CD4-positive, alpha-beta T cell (primary cell): Measurements from ENCODE around the gene DCAF6. TPM values are rescaled to one million over a fixed set of nuclear protein-coding genes. Genes with fewer than 3 reads are reported as not detected.

ENCODE experiments used
- ATAC-seq: fragments of 200-7000 bp; cut with Tn5 transposase; one replicate; pipeline ENCODE4 v1.10.0; 2022; ENCODE audit warnings: mild to moderate bottlenecking; ENCODE audit not compliant: poor library complexity
- CTCF ChIA-PET: fragments of 350-600 bp; sonication (Branson Sonifier 250); formaldehyde crosslinking; loops from one replicate; lab custom pipeline; 2021; ENCODE audit warnings: antibody characterized with exemption, inconsistent platforms; lab: Charles Lee
- POLR2A ChIA-PET: fragments of 350-600 bp; sonication (Branson Sonifier 250); formaldehyde crosslinking; loops from one replicate; lab custom pipeline; 2021; ENCODE audit warnings: antibody characterized with exemption, inconsistent platforms; lab: Charles Lee
- DNase-seq, 14 experiments: peaks; one replicate each; pipeline ENCODE4 v3.0.0-alpha.2; 2013 to 2020; ENCODE audit warnings: mixed read lengths in 2 of 14
- H3K27ac ChIP-seq, 2 donors: one replicate each; pipeline versions ENCODE4 v1.5.1 to v1.7.0; 2013; ENCODE audit warnings: low read length in 2 of 2, low read depth in 1 of 2, mild to moderate bottlenecking in 1 of 2
- H3K27me3 ChIP-seq, 2 experiments: 1 replicate in 1 of 2; 2 replicates in 1 of 2; pipeline versions ENCODE4 v1.6.1 to v1.7.0; 2013; ENCODE audit warnings: low read length in 2 of 2, control low read depth in 1 of 2, mild to moderate bottlenecking in 1 of 2, moderate library complexity in 1 of 2; ENCODE audit not compliant: insufficient read depth in 2 of 2, control insufficient read depth in 1 of 2
- H3K36me3 ChIP-seq: one replicate; pipeline ENCODE4 v1.6.1; 2013; ENCODE audit warnings: low read length, control low read depth; ENCODE audit not compliant: insufficient read depth
- H3K4me1 ChIP-seq: one replicate; pipeline ENCODE4 v1.6.1; 2013; ENCODE audit warnings: low read length, control low read depth; ENCODE audit not compliant: insufficient read depth
- H3K4me3 ChIP-seq: one replicate; pipeline ENCODE4 v1.5.1; 2013; ENCODE audit warnings: mild to moderate bottlenecking, low read length, moderate library complexity
- H3K9me3 ChIP-seq, 2 experiments: 1 replicate in 1 of 2; 2 replicates in 1 of 2; pipeline versions ENCODE4 v1.6.1 to v1.7.0; 2013; ENCODE audit warnings: low read length in 2 of 2, mild to moderate bottlenecking in 2 of 2, control low read depth in 1 of 2, moderate library complexity in 1 of 2; ENCODE audit not compliant: control insufficient read depth in 1 of 2, insufficient read depth in 1 of 2
- H3K27ac Mint-ChIP-seq: one replicate; pipeline ENCODE4 v1.8.0; 2020; ENCODE audit warnings: mixed read lengths
- H3K27me3 Mint-ChIP-seq: one replicate; pipeline ENCODE4 v1.8.0; 2021; ENCODE audit warnings: mixed read lengths
- H3K36me3 Mint-ChIP-seq: one replicate; pipeline ENCODE4 v1.8.0; 2021; ENCODE audit warnings: low read depth, mixed read lengths
- H3K4me1 Mint-ChIP-seq: one replicate; pipeline ENCODE4 v1.8.0; 2021; ENCODE audit warnings: low read depth, mixed read lengths
- H3K4me3 Mint-ChIP-seq: one replicate; pipeline ENCODE4 v1.8.0; 2020; ENCODE audit warnings: mild to moderate bottlenecking, mixed read lengths
- H3K9me3 Mint-ChIP-seq: one replicate; pipeline ENCODE4 v1.8.0; 2020; ENCODE audit warnings: mixed read lengths
- intact Hi-C, 2 experiments: fragments of 100-400 bp; cut with DNase I in 1 of 2; cut with micrococcal nuclease in 1 of 2; formaldehyde crosslinking; loops; one replicate each; pipeline versions ENCODE4 v1.15.1 to v1.9.0; 2023 to 2025; cut with DNase I, micrococcal nuclease
- total RNA-seq, 174 experiments: library from RNA in 2 of 174; stranded (reverse) in 2 of 174; gene quantifications; one replicate each; pipeline ENCODE4 v1.2.3 and lab custom pipeline; 2021 to 2026
- TF ChIP-seq, protein P1 (sequence below): fragments of 200-600 bp; IDR thresholded peaks from one replicate; pipeline ENCODE4 v1.8.0; 2022; ENCODE audit warnings: antibody characterized with exemption, mild to moderate bottlenecking

The DCAF6 gene
- total RNA-seq, 2 experiments from 2014 or later = 13.3 to 13.6 TPM

DNA sequence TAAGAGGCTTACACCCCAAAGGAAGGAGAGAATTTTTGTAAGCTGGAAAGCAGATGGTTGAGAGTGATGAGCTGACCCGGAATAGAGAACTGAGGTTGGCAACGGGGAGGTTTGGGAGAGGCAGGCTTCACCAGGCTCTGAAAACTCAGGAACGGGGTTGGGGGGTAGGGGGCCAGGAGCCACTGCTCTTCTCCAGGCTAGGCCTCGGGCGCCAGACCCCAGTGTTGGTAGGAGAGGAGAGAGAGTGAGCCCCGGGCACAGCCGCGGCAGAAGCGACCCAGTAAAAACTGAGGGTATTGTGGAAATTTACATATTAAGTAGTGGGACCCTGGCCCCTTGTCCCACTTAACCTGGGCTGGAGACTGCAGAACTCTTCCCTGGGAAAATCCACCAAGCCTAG is 154.6 kb downstream of the DCAF6 start:
- ChIA-PET CTCF (no interaction called here), POLR2A (no interaction called here)
- Mint-ChIP-seq H3K36me3 (no peaks in the 10 kb centered on the region), H3K27me3 (no peaks in the 10 kb centered on the region), H3K4me3 (no peak overlapping the region), H3K9me3 (no peaks in the 10 kb centered on the region), H3K27ac (no peak overlapping the region), H3K4me1 (no peaks in the 10 kb centered on the region)
- no peak overlapping the region for H3K4me3 ChIP-seq
- ATAC-seq = no peak
- no peaks in the 10 kb centered on the region for H3K36me3 ChIP-seq
- no peak for DNase-seq
- H3K4me1 ChIP-seq = no peaks in the 10 kb centered on the region
- H3K9me3 ChIP-seq = no peaks in the 10 kb centered on the region
- H3K27ac ChIP-seq = no peak overlapping the region
- H3K27me3 ChIP-seq = no peaks in the 10 kb centered on the region
- intact Hi-C loops = no loop called here
- TF ChIP-seq, protein P1, sequence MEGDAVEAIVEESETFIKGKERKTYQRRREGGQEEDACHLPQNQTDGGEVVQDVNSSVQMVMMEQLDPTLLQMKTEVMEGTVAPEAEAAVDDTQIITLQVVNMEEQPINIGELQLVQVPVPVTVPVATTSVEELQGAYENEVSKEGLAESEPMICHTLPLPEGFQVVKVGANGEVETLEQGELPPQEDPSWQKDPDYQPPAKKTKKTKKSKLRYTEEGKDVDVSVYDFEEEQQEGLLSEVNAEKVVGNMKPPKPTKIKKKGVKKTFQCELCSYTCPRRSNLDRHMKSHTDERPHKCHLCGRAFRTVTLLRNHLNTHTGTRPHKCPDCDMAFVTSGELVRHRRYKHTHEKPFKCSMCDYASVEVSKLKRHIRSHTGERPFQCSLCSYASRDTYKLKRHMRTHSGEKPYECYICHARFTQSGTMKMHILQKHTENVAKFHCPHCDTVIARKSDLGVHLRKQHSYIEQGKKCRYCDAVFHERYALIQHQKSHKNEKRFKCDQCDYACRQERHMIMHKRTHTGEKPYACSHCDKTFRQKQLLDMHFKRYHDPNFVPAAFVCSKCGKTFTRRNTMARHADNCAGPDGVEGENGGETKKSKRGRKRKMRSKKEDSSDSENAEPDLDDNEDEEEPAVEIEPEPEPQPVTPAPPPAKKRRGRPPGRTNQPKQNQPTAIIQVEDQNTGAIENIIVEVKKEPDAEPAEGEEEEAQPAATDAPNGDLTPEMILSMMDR = no peak

DNA sequence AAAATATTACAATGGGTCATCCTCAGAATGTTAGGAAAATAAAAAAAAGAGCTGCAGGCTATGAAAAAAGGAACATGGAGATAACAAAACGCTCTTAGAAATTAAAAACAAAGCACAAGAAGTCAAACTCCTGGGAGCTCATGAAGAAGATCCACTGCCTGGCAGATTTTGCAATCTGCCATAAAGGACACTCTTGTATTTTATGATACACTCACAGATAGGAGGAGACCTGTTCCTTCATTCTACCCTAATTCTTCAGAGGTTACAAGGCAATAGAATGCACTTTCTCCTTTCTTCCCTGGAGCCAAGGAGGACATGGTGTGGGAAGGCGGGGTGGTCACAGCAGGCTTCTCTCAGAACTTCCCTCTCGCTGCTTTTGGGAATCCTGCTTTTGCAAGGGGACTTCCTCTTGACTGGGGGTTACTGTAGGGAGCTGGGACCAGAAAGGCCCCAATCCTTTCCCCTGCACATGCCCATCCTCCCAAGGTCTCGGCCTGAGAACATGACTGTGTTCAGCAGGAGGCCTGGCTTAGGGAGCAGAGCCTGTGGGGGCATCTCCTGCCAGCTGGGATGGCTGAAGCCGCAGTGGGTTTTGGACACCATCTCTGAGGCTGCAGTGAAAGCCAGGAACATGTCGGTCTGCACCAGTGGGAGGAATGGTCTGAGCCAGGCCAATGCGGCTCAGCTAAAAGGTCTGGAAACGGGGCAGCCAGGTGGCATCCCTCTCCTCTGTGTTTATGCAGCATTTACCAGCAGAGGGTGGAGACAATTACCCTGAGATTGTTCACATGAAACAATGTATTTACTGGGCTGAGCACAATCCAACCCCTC is 155.5 kb downstream of the DCAF6 start:
- no peaks in the 10 kb centered on the region for H3K27me3 Mint-ChIP-seq
- H3K4me3 ChIP-seq = no peak overlapping the region
- H3K27ac Mint-ChIP-seq = no peak overlapping the region
- H3K27ac ChIP-seq = no peak overlapping the region
- no peak for ATAC-seq
- H3K27me3 ChIP-seq = no peaks in the 10 kb centered on the region
- no peaks in the 10 kb centered on the region for H3K9me3 ChIP-seq
- no peaks in the 10 kb centered on the region for H3K9me3 Mint-ChIP-seq
- H3K4me3 Mint-ChIP-seq = no peak overlapping the region
- no peaks in the 10 kb centered on the region for H3K4me1 ChIP-seq
- no peaks in the 10 kb centered on the region for H3K4me1 Mint-ChIP-seq
- DNase-seq = no peak
- intact Hi-C loops = no loop called here
- TF ChIP-seq, protein P1 = no peak
- H3K36me3 ChIP-seq = no peaks in the 10 kb centered on the region
- no peaks in the 10 kb centered on the region for H3K36me3 Mint-ChIP-seq
- ChIA-PET CTCF (no interaction called here), POLR2A (no interaction called here)

DNA sequence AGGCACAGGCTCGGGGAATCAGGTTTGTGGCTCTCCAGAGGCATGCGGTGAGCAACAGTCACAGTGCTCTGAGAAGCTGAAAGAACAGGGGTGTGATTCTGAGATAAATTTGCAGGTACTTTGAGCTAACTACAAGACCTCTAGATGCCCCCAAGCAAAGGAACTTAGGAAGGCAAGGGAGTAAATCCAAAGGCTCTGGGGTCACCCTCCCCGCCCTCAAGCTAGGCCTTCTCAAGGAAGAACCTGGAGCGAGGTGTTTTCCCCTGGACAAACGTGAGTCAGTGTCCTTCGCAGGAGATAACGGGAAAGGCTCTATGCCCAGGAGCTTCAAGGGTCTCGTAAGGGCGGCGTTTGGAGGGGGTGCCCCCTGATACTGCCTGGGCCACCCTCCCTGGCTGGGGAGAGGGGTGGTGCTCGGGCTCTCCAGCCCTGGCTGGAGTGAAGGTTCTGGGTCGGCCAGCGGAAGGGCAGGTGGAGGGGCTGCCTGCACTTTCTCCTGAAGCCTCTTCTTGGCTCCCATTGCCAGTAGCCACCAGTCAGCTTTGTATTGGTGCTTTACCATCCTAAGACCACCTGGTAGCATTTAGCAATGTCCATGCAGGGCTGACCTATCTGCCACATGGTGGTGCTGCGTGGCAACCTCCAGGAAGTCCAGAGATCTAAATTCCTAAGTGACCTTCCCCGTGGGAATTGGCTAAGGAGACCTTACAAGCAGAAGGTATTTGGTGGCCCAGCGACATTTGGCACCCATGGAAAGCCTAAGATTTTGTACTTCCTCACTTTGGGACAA is 156.3 kb downstream of the DCAF6 start:
- Mint-ChIP-seq H3K4me1 (no peaks in the 10 kb centered on the region), H3K27ac (no peak overlapping the region), H3K36me3 (no peaks in the 10 kb centered on the region), H3K4me3 (no peak overlapping the region), H3K27me3 (no peaks in the 10 kb centered on the region), H3K9me3 (no peaks in the 10 kb centered on the region)
- no peak for DNase-seq
- Histone ChIP-seq H3K27ac (no peak overlapping the region), H3K4me1 (no peaks in the 10 kb centered on the region), H3K36me3 (no peaks in the 10 kb centered on the region), H3K9me3 (no peaks in the 10 kb centered on the region), H3K4me3 (no peak overlapping the region), H3K27me3 (no peaks in the 10 kb centered on the region)
- TF ChIP-seq, protein P1 = no peak
- intact Hi-C loops = no loop called here
- POLR2A ChIA-PET = no interaction called here
- CTCF ChIA-PET = no interaction called here
- ATAC-seq = no peak
